Measurements from ENCODE around the gene RNF149. TPM values are rescaled to one million over a fixed set of nuclear protein-coding genes. Genes with fewer than 3 reads are reported as not detected.

The RNF149 gene
- total RNA-seq, 2 experiments from 2014 or later, result 139 to 150 TPM

DNA sequence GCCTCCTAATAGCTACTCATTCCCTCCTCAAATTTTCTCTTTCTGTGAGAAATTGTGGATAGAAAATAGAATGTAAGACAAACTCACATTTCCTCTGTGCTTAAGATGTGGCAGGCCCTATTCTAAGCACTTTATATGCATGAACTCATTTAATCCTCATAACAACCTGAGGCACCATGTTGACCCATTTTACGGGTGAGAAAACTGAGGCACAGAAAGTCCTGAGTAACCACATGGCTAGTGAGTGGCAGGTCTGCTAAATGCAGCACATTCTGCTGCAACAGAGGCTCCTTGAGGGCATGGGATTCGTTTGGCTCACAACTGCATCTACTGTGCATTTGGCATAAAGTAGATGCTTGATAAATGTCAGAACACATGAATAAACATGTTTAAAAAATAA, 22.7 kb upstream of the RNF149 start:
- H3K9me3 Mint-ChIP-seq, result no peaks in the 10 kb centered on the region
- peaks cover 60% of the 10 kb centered on the region for H3K4me1 ChIP-seq (ENCODE audit: insufficient read depth, low read length)
- H3K4me3 ChIP-seq (ENCODE audit: low read length), result no peak overlapping the region
- H3K27me3 ChIP-seq (ENCODE audit: control insufficient read depth in 1 of 2, insufficient read depth in 2 of 2, low read length in 2 of 2), result no peaks in the 10 kb centered on the region
- POLR2A ChIA-PET, result interaction anchor here (0.6 to 4.9 kb wide), 5 partner anchors 11 to 30 kb away, joined by 3 to 79 read pairs (median 17); partner anchors contain the start of gene RNF149
- no peak for TF ChIP-seq CTCF (IDR thresholded peaks at IDR 0.05)
- CTCF ChIA-PET, result interaction anchor here (0.9 to 5.5 kb wide), 4 partner anchors 11 to 79 kb away, joined by 3 to 31 read pairs (median 4); partner anchors contain the start of gene CREG2
- peak overlapping the region; percentile 6 to 67 for H3K27ac ChIP-seq (ENCODE audit: low read depth in 1 of 2, low read length in 2 of 2)
- peaks cover 25% of the 10 kb centered on the region for H3K4me1 Mint-ChIP-seq (ENCODE audit: low read depth)
- no peaks in the 10 kb centered on the region for H3K27me3 Mint-ChIP-seq
- no peaks in the 10 kb centered on the region for H3K36me3 ChIP-seq (ENCODE audit: insufficient read depth, low read length)
- H3K27ac Mint-ChIP-seq, result no peak overlapping the region
- H3K4me3 Mint-ChIP-seq, result peak overlapping the region; percentile 65
- H3K9me3 ChIP-seq (ENCODE audit: control insufficient read depth in 1 of 2, insufficient read depth in 1 of 2, low read length in 2 of 2), result no peaks in the 10 kb centered on the region
- H3K36me3 Mint-ChIP-seq (ENCODE audit: low read depth), result no peaks in the 10 kb centered on the region
- DNase-seq (no peak), ATAC-seq (ENCODE audit: poor library complexity) (no peak)
- intact Hi-C loops (cut with DNase I, micrococcal nuclease), result no loop called here

DNA sequence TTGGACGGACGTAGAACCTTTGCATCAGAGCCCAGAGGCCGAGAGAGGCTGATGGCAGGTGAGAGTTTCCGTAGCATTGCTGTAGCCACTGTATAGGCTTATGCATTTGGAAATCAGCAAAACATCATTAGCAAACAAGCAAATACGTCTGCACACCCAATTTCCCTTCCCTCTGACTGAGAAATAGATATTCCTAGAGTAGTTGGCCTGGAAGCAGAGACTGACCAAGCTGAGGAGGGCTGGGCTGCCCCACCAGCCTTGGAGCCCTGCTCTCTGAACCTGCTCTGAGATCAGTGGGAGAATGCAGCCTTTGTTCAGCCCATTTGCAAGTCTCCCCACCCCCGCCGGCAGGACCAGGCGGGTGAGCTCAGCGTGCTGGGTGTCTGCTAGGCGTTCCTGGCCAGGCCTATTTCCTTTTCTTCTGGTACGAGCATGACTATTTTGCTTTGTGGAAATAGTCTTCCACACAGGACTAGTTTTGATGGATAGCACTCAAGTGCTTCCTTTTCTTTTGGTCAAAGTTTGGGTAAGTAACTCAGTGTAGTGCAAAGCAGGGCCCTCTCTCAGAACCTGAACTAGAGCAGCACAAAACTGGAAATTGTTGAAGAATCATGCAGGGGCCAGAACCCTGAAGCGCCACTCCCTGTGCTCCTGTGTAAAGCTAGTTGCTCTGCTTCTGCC, 21.9 kb upstream of the RNF149 start:
- ChIA-PET CTCF (interaction anchor here (0.9 to 5.5 kb wide), 4 partner anchors 12 to 78 kb away, joined by 3 to 31 read pairs (median 4); partner anchors contain the start of gene CREG2), POLR2A (interaction anchor here (0.6 to 4.9 kb wide), 7 partner anchors 12 to 56 kb away, joined by 3 to 79 read pairs (median 17); partner anchors contain the start of gene RNF149)
- H3K27ac Mint-ChIP-seq, result no peak overlapping the region
- H3K4me3 Mint-ChIP-seq, result peak overlapping the region; percentile 65
- H3K27me3 Mint-ChIP-seq, result no peaks in the 10 kb centered on the region
- Histone ChIP-seq H3K27ac (ENCODE audit: low read depth in 1 of 2, low read length in 2 of 2) (peak overlapping the region in 1 of 2 donors; percentile 67), H3K9me3 (ENCODE audit: control insufficient read depth in 1 of 2, insufficient read depth in 1 of 2, low read length in 2 of 2) (no peaks in the 10 kb centered on the region), H3K27me3 (ENCODE audit: control insufficient read depth in 1 of 2, insufficient read depth in 2 of 2, low read length in 2 of 2) (no peaks in the 10 kb centered on the region), H3K36me3 (ENCODE audit: insufficient read depth, low read length) (no peaks in the 10 kb centered on the region), H3K4me3 (ENCODE audit: low read length) (no peak overlapping the region), H3K4me1 (ENCODE audit: insufficient read depth, low read length) (peaks cover 60% of the 10 kb centered on the region)
- ATAC-seq (ENCODE audit: poor library complexity) (peak; percentile 37), DNase-seq (peak in 12 of 14 experiments; percentile 21 to 69 (median 52))
- H3K4me1 Mint-ChIP-seq (ENCODE audit: low read depth), result peaks cover 25% of the 10 kb centered on the region
- no peaks in the 10 kb centered on the region for H3K9me3 Mint-ChIP-seq
- H3K36me3 Mint-ChIP-seq (ENCODE audit: low read depth), result no peaks in the 10 kb centered on the region
- TF ChIP-seq CTCF (IDR thresholded peaks at IDR 0.05), result no peak
- intact Hi-C loops (cut with DNase I, micrococcal nuclease), result no loop called here

- H3K4me3 ChIP-seq (ENCODE audit: low read length), result no peak overlapping the region
- TF ChIP-seq CTCF (IDR thresholded peaks at IDR 0.05), result no peak
- no peaks in the 10 kb centered on the region for H3K9me3 ChIP-seq (ENCODE audit: control insufficient read depth in 1 of 2, insufficient read depth in 1 of 2, low read length in 2 of 2)
- DNase-seq (peak in 4 of 14 experiments; percentile 32 to 56 (median 45)), ATAC-seq (ENCODE audit: poor library complexity) (peak; percentile 33)
- Mint-ChIP-seq H3K27me3 (no peaks in the 10 kb centered on the region), H3K4me3 (peak overlapping the region; percentile 19), H3K36me3 (ENCODE audit: low read depth) (no peaks in the 10 kb centered on the region), H3K9me3 (no peaks in the 10 kb centered on the region), H3K4me1 (ENCODE audit: low read depth) (peaks cover 26% of the 10 kb centered on the region), H3K27ac (no peak overlapping the region)
- intact Hi-C loops (cut with DNase I, micrococcal nuclease), result no loop called here
- H3K27ac ChIP-seq (ENCODE audit: low read depth in 1 of 2, low read length in 2 of 2), result peak overlapping the region; percentile 51 to 67
- peaks cover 60% of the 10 kb centered on the region for H3K4me1 ChIP-seq (ENCODE audit: insufficient read depth, low read length)
- H3K36me3 ChIP-seq (ENCODE audit: insufficient read depth, low read length), result no peaks in the 10 kb centered on the region
- no peaks in the 10 kb centered on the region for H3K27me3 ChIP-seq (ENCODE audit: control insufficient read depth in 1 of 2, insufficient read depth in 2 of 2, low read length in 2 of 2)
- ChIA-PET POLR2A (interaction anchor here (0.6 to 4.9 kb wide), 22 partner anchors 11 to 327 kb away, joined by 3 to 79 read pairs (median 4); partner anchors contain the start of genes CNOT11, CREG2, RNF149 and RPL31), CTCF (interaction anchor here (0.8 to 5.5 kb wide), 2 partner anchors 13 to 21 kb away, joined by 3 to 31 read pairs; partner anchors contain the start of gene RNF149)
Observed at GRCh38 chr2:101329026-101329425, 20.5 kb upstream of the RNF149 start.
